NCI-H1092 (cell line): ENCODE results near the gene LRFN2.

ENCODE experiments used
- DNase-seq: peaks from one replicate; lab custom pipeline; 2025; lab: John Stamatoyannopoulos, UW

Gene LRFN2

DNA sequence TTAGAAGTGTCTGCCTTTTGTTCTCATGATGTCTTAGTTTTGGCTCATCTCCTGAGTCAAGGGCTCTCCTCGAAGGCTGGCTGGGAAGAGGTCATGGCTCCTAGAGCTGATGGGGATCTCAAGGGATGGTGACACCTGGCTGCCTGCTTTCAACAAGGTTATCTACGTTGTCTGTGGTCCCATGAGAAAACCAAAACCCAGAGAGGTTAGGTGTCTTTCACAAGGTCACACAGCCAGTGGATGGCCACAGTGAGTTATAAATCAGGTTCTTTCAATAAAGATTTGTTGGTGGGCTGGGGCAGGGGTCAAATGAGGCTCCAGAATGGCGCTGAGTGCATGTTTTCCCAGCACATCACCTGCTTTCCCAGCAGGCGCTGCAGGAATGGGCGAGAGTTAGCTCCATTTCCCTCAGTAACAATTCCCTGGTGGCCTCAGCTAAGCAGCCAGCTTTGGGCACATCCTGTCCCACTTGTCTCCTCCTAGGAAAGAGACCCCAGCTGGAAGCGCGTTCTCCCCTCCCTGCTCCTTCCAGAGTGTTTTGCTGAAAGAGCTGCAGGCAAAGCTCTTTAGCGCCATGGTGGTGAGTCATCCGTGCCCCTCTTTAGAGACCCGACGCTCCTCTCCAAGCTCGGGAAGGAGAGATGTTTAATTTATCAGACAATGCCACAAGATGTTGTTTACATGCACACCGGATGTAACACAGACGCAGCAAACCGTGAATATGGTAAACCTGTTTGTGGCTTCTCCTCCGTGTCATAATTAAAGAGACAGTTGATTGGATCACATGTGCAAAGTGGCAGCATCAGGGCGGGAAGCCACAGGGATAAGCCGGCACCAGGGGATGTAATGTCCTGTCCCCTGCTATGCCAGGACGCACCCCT, 109.7 kb downstream of the LRFN2 start:
- peak; percentile 43 for DNase-seq

DNA sequence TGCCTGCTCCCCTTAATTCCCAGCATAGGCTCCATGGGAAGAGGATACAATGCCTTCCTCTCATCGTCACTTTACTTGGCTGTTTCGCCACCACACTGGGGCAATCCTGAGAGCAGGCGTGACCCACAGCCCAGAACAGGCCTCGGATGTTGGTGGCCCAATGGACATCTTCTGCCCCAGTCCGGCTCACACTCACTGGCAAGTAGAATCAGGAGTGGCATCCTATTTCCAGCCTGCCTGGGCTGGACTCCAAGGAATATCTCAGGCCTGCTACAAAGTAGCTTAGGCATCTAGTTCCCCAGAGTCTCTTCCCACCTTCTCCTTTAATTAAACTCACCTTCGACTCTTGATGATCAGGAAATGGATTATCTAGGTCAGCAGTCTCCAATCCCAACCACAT, 110.5 kb downstream of the LRFN2 start:
- DNase-seq: no peak

GRCh38 chr6:40474937-40475336, 112.2 kb downstream of the LRFN2 start:
- no peak for DNase-seq

GRCh38 chr6:40473026-40473425, 114.1 kb downstream of the LRFN2 start:
- DNase-seq: no peak

GRCh38 chr6:40472353-40472752, 114.8 kb downstream of the LRFN2 start:
- peak; percentile 58 for DNase-seq

GRCh38 chr6:40471243-40471642, 115.9 kb downstream of the LRFN2 start:
- no peak for DNase-seq

DNA sequence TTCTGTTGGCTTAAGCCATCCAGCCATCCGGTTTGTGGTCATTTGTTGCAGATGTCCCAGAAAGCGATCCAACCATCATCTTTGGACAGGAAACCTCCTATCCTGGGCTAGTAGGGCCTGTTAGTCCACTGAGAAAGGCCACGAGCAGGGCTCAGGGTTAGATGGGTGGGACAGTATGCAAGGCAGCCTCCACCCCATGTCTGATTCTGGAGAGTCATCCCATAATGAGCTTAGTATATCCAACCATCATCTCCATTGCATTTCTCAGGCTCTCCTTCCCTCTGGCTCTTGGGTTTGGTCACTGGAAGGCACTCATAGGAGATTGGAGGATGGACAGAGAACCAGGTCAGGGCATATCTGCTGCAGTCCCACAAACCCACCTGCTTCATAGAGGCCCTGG, 117.8 kb downstream of the LRFN2 start:
- DNase-seq: no peak

- DNase-seq: no peak
Measured at GRCh38 chr6:40466986-40467539, 120.1 kb downstream of the LRFN2 start.

GRCh38 chr6:40461643-40462042, 125.5 kb downstream of the LRFN2 start:
- DNase-seq: no peak

- no peak for DNase-seq
Measured at GRCh38 chr6:40460380-40460779, 126.8 kb downstream of the LRFN2 start.

DNA sequence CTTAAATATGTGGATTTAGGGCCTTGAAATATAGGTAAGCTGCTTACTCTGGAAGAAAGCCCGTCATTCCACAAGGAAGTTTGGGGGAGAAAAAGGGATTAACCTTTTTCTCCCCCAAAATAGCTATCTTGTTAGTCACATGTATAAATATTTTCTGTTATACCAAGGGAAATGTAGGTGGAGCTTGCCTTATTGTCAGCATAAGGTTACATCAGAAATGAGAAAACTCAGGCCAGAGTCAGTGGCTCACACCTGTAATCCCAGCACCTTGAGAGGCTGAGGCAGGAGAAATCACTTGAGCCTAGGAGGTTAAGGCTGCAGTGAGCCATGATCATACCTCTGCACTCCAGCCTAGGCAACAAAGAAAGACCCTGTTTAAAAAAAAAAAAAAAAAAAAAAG, 129.9 kb downstream of the LRFN2 start:
- no peak for DNase-seq

- no peak for DNase-seq
Measured at GRCh38 chr6:40456390-40457013, 130.7 kb downstream of the LRFN2 start.

GRCh38 chr6:40455686-40456389, 131.3 kb downstream of the LRFN2 start:
- DNase-seq: no peak

DNA sequence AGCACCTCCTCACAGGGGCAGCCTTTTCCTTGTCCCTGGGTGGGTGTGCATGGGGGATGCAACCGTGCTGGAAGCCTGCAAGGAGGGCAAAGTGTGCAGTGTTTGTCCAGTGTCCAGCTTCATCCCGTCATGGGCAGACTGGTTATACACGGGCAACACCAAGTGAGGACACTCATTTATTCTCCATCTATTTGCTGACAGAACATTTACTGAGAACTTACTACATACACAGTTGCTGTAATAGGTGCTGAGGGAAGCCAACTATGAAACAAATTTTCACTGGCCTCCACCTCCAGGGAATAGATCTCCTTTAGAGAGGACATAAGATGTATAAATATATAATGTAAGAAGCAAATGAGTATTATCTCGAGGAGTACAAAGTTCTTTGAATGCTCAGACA, 136.7 kb downstream of the LRFN2 start:
- no peak for DNase-seq

- DNase-seq: no peak
Measured at GRCh38 chr6:40444811-40445210, 142.4 kb downstream of the LRFN2 start.

DNA sequence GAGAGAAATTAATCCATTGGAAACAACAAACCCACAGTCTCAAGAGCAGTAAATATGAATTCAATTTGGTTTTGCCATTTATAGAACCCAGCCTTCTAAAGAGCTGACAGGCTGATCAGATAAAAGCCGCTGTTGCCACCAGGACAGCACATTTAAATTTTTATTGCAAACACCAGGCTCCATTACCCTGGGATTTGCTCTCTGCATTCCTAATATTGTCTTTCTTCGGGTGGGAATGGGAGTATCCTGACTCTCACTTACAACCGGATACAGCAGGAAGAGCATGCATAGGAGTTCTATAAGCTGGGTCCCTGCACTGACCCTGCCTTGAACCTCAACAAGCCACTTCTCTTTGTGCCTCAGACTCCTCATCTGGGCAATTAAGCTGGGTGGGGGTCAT, 142.9 kb downstream of the LRFN2 start:
- no peak for DNase-seq

GRCh38 chr6:40443842-40444241, 143.3 kb downstream of the LRFN2 start:
- DNase-seq: no peak

GRCh38 chr6:40442591-40442990, 144.6 kb downstream of the LRFN2 start:
- no peak for DNase-seq

DNA sequence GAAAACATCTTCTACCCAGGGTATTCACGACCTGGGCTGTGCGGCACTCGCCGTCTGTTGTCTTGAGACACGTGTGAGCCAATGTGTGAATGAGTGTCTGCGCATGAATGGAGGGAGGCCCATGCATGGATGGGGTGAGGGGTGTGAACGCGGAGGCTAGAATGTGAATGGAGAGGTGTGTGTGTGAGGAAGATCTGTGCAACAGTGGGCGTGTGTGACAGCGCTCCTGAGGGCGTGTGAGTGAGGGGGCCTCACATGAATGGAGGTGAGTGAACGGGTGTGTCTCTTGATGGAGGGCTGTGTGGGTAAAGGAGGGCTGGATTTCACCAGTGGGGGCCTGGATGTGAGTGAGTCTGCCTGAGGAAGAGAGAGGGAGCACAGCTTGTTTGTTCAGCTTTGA, 146.0 kb downstream of the LRFN2 start:
- no peak for DNase-seq

DNA sequence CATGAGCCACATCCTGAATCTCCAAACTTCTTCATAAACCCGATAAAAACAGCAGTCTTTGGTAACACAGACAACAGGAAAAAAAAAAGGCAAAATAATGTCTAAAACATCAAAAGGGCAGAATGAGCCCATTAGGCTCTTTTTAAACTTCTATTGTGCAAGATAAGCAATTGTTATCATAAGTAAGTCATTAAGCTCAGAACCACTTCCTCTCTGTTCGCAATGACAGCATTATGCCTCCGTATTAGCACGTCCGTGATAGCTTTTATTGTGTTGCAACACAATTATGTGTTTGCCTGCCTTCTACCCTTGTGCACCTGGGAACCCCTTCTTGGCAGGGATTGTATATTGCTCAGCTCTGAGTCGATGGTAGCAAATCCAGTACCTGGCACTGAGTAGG, 147.1 kb downstream of the LRFN2 start:
- no peak for DNase-seq

DNA sequence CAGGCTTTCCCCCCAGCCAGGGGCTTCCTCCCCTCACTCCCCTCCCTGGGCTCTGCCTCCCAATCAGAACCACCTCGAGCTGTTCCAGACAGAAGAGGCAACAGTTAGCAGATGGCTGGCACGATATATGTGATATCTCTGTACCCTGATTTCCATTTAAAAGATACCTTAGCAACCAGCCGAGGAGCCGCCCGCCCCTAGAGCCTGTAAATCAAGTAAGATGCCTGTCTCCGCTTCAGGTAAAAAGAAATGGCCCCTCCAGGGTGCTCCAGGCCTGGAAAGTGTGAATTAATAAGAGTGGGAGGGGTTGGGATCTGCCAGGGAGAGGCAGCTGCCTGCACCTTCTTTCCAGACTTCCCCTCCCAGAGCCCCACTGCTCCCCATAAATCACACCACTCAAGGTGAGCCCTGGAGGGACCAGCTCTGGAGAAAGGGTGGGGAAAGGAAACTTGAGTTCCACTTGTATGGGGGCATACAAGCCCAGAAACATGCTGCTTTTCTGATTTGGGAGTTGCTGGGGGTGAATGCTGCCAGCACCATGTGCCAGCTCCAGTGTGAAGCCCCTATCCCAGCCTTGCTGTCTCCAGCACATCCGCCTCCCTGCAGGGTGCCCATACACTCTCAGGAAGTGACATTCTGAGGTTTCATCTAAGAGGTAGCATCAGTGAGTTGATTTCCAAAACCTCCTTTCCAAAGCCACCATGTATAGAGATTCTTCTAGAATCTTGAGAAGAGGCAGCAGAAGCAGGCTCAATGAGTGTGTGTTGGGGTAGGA, 148.0 kb downstream of the LRFN2 start:
- DNase-seq: no peak
